NCI-H146 treated with DMSO at 0.1 percent for 48 hours (cell line): ENCODE results near the gene BPIFB4.
A peak's percentile ranks its signal among the peaks of the same experiment; 100 is the strongest.

Experiments used
- DNase-seq: peaks from one replicate; lab custom pipeline; 2025; ENCODE audit not compliant: unreplicated experiment; lab: John Stamatoyannopoulos, UW

BPIFB4 gene

DNA sequence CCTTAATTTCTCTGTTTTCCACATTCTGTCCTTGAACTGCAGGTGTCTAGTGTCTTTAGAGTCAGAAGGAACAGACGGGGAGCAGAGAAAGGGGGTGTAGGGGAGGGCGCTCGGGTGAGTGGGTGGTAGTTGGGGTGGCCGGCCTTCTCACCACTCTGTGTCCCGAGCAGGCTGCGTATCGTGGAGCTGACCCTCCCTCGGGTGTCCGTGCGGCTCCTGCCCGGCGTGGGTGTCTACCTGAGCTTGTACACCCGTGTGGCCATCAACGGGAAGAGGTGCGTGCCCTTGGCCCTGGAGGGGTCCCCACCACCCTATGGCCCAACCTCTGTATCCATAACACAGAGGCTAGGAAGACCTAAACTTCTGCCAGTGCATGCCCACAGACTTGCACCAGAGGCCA is 5.3 kb downstream of the BPIFB4 start:
- no peak for DNase-seq

DNA sequence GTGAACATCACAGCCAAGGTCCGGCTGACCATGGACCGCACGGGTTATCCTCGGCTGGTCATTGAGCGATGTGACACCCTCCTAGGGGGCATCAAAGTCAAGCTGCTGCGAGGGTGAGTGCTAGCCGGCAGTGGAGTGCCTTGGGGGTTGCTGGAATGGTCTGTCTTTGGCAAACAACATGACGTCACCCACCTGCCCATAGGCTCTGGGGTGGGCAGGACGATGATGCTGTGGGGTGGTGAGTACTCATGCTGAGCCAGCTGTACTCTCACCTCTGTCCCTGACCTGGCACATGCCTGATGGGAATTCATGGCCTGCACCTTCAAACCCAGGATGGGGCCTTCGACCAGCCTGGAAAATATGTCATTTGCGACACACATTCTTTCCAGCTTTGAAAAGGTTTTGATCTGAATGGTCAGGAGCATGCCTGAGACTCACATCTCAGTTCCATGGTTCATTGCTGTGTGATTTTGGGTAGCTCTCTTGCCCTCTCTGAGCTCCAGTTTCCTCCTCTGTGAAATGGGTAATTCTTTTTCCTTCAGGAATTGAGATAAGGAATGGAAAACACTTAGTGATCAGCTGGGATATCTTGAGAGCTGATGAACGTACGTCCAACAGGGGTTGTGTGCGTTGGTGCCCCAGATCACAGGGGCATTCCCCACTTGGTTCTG is 6.7 kb downstream of the BPIFB4 start:
- DNase-seq = no peak

DNA sequence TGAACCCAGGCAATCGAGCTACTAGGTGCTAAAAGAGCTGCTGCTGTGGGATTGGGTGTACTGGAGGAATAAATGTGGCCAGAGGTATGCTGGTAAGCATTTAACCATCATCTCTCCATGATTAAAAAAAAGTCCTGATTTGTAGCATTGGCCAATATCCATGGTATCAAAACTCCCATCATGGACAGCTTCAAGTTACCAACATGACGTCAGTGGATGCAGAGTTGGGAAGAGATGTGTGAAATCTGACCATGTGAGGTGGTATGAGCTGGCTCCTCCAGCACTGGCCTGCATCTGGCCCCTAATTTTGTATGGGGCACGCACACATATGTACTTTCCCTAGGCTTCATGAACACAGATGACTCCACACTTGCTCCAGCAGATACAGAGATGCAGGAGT is 11.7 kb downstream of the BPIFB4 start:
- no peak for DNase-seq

DNA sequence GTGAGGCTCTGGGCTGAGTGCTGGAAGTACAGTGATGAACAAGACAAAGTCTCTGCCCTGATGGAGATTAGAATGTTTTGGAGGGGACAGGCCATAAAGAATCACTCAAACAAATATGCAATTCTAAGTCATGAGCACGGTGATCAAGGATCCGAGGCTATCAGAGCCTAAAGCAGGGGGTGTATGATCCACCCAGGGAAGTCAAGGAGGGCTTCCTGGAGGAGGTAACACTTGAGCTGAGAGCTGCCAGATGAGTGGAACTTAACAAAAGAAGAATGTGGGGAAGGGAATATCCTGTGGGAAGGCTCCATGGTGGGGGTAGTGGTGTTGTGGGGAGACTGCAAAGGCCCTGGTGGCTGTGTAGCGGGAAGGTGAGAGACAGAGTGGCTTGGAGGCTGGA is 12.2 kb downstream of the BPIFB4 start:
- no peak for DNase-seq

DNA sequence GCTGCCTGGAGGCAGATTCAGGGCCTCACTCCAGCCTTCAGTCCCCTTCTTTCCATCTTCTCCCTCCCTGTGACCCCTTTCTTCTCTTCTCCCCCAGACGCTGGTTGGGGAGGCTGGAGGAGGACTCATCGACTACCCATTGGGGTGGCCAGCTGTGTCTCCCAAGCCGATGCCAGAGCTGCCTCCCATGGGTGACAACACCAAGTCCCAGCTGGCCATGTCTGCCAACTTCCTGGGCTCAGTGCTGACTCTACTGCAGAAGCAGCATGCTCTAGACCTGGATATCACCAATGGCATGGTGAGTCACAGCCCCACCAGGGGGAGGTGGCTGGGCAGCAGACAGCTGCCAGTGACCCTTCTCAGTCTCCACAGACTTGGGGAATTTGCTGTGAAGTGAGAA is 12.9 kb downstream of the BPIFB4 start:
- no peak for DNase-seq

DNA sequence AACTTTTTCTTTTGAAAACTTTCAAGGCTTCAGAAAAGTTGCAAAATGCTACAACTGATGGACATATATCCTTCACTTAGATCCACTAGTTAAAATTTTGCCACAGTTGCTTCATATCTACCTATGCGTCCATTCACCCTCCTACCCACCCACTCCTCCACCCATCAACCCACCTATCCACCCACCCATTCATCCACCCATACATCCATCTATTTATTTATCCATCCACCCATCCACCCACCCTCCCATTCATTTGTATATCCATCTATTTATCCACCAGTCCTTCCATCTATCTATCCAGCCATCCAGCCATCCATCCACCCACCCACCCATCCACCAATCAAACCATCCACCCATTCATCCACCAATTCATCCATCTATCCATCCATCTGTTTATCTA is 13.6 kb downstream of the BPIFB4 start:
- DNase-seq = no peak

DNA sequence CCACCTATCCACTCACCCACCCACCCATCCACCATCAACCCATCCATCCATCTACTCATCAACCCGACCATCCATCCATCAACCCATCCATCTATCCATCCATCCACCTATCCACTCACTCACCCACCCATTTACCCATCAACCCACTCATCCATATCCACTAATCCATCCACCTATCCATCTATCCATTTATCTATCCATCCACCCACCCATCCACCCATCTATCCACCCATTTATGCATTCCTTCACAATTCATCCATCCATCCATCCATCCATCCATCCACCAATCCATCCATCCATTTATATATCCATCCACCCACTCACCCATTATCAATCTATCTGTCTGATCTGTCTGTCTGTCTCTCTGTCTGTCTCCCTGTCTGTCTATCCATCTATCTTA is 14.1 kb downstream of the BPIFB4 start:
- DNase-seq = no peak

DNA sequence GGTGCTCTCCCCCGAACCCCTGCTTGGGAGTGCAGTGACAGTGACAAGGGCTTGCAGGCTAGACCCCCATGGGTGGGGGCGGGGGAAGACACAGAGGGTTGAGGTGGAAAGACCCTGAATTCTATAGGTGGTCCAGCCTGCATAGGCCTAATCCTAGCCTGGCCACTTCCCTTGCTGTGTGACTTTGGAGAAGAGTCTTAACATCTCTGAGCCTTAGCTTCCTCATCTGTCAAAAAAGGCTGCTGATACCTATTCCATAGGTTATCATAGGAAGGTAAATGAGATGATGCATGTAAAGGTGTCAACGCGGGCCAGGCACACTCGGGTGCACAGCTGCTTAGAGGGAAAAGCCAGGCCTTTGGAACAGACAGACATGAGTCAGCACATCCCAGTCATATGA is 15.8 kb downstream of the BPIFB4 start:
- DNase-seq = no peak

DNA sequence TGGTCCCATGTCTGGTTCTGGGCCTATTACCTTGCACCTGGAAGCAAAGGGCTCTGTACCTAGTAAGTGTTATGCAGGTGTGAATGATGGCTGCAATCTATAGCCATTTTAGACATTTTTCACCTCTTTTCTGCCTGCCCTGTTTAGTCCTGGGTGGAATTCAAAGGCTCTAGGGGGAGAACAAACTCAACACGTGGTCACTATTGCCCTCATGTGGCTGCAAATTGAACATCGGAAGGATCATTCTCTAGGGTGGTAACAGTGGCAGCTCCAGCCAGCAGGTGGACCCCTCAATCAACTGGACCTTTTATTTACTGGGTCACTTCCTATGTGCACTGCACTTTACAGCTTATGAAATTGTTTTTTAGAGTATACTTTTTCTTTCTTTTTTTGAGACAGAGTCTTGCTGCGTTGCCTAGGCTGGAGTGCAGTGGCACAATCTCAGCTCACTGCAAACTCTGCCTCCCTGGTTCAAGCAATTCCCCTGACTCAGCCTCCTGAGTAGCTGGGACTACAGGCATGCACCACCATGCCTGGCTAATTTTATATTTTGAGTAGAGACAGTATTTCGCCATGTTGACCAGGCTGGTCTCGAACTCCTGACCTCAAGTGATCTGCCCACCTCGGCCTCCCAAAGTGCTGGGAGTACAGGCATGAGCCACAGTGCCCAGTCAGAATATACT is 16.6 kb downstream of the BPIFB4 start:
- DNase-seq = peak; percentile 51

DNA sequence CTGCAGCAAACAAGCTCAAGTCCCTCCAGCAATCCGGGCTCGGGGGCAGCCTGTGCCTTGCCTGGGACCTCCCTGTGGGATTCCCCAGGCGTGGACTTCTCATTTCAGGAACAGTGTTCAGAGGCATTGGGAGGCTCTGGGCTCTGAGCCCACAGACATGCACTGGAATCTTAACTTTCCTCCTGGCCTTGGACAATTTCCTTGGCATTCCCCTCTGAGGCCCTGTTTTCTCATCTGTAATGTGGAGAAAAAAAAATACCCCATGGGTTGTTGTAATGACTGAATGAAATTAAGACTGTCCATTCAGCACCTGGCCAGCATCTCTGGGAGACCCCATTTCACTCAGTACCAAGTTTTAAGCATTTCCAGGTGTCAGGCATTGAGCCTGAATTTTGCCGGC is 17.6 kb downstream of the BPIFB4 start:
- no peak for DNase-seq

DNA sequence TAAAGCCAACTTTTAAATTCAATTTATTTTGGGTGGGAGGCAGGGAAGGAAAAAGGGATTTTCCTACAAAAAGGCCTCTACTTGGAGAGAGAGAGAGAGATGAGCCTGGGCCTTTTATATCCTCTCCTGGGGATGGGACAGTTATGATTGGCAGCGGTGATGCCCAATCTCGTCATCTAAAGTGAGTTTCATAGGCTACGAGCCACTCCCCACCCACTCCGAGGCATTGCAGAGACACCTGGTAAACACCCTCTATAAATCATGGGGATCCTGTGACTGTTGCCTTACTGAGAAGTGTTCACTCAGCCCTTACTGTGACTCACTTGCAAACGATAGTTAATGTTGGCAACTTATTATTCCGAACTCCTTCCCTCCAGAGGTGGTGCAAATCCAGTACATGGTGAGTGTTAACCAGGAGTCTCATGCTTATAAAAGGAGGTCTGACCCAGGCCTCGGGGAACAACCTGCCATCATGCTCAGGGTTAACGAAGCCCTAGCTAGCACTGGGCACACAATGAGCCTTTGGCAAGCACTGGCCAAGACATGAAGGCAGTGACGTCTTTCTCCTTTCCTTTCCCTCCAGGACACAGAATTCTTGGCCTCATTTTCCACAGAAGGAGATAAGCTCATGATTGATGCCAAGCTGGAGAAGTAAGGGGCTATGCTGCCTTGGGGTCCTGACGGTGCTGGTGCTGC is 20.5 kb downstream of the BPIFB4 start:
- no peak for DNase-seq

DNA sequence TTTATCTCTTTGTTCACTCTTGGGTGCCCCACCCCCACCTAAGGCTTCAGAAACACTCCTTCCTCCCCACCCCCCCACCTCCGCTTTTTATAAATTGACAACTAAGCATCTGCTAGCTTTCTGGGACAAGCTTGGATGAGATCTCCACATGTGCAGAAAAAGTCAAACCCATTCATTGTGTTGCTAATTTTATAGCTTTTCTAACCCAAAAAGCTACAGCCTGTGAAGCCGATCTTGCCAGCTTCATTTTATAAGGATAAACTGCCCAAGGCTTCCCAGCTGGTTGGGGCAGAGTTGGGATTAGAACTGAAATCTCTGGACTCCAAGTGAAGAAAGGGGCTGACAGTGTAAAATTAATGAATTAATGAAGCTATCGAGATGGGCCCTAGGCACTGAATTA is 24.1 kb downstream of the BPIFB4 start:
- DNase-seq = no peak

DNA sequence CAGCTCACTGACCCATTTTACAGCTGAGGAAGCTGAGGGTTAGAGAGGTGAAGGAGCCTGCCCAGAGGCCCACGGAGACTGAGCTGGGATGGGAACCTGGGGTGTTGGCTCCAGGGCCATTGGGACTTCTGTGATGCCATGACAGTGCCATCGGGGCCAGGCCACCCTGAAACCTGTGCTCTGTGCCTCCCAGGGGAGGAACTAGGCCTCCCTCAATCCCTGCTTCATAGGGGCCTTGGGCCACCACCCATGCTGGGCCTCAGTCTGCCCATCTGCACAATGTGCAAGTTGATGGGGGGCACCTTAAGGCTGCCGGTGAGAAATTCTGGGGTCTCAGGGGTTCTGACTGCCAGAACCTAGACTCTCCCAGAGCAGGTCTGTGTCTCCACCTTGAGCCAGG is 24.9 kb downstream of the BPIFB4 start:
- DNase-seq = no peak

DNA sequence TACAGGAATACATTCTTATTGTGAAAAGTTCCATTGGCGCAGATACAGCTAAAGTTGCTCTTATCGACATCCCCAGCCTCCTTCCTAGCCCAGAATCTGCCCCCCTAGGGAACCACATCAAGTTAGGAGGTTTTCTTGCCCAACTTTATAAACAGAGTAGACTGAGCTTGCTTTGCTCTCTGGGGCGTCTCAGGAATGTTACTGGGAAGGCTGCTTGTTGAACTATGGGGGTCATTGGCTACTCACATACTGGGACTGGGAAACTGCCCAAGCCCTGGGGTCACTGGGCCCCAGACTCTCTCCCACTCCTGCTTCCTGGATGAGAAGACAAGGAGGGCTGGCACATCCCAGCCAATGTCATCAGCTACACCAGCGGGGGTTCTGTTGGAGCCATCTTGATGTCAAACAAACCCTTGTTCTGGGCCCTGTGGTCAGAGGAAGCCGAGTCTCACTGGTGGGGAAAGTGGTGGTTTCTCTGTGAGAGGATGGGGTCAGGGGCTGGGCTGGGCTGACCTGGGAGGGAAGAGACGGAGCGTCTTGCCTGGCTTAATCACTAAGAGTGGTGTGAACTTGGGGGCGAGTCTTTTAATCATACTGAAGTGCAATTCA is 26.0 kb downstream of the BPIFB4 start:
- no peak for DNase-seq

DNA sequence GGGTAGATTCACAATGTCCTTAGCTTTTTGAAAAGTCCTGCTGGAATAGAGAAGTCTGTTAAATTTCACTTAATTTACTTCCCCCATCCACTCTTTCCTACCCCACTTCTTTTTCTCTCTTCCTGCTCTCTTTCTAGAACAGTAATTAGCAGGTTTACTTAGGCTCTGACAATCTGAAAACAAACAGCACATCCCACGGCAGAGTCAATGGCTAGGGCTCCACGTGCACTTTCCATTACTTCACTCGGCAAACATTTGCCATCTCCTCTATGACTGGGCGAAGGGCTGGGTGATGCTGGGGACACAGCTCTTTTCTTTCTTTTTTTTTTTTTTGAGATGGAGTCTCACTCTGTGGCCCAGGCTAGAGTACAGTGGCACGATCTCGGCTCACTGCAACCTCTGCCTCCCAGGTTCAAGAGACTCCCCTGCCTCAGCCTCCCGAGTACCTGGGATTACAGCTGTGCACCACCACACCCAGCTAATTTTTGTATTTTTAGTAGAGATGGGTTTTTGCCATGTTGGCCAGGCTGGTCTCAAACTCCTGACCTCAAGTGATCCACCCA is 26.7 kb downstream of the BPIFB4 start:
- DNase-seq = peak; percentile 20

DNA sequence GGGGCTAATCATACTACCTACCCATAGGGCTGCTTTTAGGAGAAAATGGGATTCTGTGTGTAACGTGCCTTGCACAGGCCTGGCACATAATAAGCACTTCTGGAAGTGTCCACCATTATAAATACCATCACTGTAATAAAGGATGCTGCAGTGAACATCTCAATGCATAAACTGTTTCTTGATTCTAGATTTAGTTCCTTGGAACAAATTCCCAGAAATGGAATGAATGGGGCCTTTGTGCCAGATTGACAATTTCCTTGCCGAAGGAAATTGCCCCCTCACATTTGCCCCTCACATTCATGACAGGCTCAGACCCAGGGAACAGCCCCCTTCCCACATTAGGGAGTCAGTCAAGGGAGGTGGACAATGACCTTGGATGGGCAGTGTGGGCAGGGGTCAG is 29.2 kb downstream of the BPIFB4 start:
- DNase-seq = no peak

DNA sequence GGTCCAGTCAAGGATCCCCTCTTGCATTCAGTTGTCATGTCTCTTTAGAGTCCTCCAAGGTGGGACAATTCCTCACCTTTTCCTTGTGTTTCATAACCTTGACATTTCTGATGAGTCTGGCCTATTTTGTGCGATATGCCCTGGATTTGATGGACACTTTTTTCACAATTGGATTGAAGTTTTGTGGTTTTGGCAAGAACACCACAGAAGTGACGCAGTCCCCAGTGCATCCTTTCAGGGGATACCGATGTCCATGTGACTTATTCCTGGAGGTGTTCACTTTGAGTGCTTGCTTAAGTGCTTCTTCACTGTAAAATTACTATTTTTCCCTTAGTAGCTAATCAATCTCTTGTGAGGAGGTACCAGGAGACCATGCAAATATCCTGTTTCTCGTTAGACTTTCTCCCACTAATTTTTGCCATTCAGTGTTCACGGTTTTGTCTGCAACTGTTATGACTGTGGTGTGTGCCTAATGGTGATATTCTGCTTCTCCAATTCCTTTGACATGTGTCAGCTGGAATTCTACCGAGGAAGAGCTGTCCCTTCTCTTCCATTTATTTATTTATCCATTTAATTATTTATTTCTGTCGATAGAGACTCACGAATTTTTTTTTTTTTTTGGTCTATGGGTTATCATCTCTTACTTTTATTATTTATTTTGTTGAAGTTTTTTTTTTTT is 30.8 kb downstream of the BPIFB4 start:
- no peak for DNase-seq

DNA sequence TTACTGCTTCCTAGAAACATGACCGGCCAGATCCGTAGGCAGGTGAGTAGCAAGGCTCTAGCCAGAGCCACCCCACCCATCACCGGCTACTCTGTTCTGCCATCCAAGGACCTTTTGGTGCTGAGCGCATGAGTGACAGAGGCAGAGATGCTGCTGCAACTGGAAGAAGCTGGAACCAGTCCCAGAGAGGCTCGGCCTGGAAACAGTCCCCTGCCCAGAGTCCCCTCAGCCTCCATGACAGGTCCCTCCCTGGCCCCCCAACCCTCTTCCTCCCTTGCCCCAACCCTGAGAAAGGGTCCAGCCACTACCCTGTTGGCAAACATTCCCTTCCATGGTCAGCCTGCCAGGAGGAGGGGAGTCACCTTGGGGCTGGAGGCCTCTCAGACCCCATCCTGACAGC is 31.9 kb downstream of the BPIFB4 start:
- DNase-seq = no peak

DNA sequence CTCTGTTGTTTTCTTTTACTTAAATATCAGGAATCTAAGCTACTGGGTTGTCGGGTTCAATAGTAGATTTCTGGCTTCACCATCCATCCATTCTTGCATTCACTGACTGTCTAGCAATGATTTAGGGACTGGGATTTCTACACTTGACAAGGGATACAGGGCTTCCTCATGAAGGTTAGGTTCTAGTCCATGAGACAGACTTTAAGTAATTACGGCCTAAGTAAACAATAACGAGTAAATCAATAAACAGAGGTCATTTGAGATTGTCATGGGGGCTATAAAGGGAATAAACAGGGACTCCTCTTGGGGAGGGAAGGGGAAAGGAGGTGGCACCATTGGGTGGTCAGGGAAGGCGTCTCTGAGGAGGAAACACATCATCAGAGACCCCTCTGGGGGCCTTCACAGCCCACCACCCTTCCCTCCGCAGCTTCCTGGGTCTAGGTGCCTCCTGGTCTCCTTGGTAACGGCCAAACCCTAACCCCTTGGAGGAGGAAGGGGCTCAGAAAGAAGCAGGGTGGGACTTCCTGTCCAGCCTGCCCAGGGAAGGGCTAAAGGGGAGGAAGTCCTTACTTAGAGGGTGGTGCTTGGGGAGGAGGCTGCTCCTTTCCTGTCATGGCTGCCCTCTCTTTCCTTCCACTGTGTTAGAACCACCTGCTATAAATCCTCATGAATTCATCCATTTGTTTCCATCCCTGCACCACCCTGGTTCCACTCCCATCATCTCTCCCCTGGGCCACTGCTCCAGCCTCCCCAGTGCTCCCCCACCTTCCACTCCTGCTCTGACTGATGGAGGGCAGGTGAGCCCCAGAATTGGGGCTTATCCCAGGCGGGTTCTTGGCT is 33.3 kb downstream of the BPIFB4 start:
- no peak for DNase-seq

DNA sequence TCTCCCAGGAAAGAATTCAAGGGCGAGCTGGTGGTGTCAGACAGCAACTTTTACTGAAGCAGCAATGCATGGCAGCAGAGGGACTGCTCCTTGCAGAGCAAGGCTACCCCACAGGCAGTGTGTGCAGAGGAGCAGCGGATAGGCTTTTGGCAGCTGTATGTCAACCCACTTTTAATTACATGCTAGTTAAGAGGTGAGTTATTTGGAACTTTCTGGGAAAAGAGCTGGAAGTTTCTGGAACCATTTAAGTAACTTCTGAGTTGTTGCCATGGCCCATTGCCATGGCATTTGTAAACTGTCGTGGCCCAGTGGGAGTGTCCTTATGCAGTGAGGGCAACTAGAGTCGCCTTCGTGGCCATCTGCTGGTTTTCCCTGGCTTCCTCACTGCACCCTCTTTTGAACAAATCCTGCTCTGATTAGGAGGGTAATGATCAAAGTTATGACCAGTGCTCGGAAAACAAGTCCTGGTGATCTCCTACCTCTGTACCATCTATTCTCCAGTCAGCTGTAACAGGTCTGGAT is 34.0 kb downstream of the BPIFB4 start:
- no peak for DNase-seq
